Measurements from ENCODE around the gene SLC44A4. TPM values are rescaled to one million over a fixed set of nuclear protein-coding genes. Genes with fewer than 3 reads are reported as not detected.

The SLC44A4 gene
- total RNA-seq, 1 donor from 2014 or later, result 0.52 TPM

DNA sequence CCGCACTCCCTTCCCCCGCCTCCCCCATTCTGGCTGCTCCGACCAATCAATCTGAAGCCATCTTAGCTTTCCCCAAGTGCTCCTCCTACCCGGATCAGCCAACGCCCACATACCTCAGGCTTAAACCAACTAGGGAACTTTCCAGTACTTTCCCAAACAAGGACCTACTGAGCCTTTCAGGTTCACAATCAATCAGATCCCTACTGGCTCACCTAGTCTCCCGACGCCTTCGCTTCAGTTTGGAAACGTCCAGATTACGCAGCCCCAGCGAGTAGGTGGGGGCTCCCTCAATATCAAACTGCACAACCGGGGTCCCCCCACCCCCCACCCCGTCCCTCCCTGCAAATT is 64.1 kb downstream of the SLC44A4 start:
- Histone ChIP-seq H3K27me3 (ENCODE audit: control insufficient read depth in 3 of 3, insufficient read depth in 3 of 3, low read length in 3 of 3) (no peaks in the 10 kb centered on the region), H3K9me3 (ENCODE audit: control insufficient read depth in 3 of 3, low read length in 3 of 3) (no peaks in the 10 kb centered on the region), H3K36me3 (ENCODE audit: control insufficient read depth in 3 of 3, insufficient read depth in 3 of 3, low read length in 3 of 3) (peaks cover 0 to 6% (median 0%) of the 10 kb centered on the region in 3 donors), H3K4me3 (ENCODE audit: low read length in 3 of 3) (peak overlapping the region; percentile 74 to 91 (median 85)), H3K27ac (ENCODE audit: low read depth, low read length) (peak overlapping the region; percentile 98), H3K4me1 (ENCODE audit: control insufficient read depth in 3 of 3, insufficient read depth in 3 of 3, low read length in 3 of 3) (peaks cover 16 to 23% (median 16%) of the 10 kb centered on the region in 3 donors), H3K9ac (ENCODE audit: low read depth in 1 of 3, low read length in 3 of 3) (peak overlapping the region; percentile 74 to 94 (median 90))

GRCh38 chr6:31813465-31813849 is 65.3 kb downstream of the SLC44A4 start:
- Histone ChIP-seq H3K27ac (ENCODE audit: low read depth, low read length) (peak overlapping the region; percentile 90), H3K4me3 (ENCODE audit: low read length in 3 of 3) (peak overlapping the region; percentile 0 to 61 (median 47)), H3K9me3 (ENCODE audit: control insufficient read depth in 3 of 3, low read length in 3 of 3) (no peaks in the 10 kb centered on the region), H3K36me3 (ENCODE audit: control insufficient read depth in 3 of 3, insufficient read depth in 3 of 3, low read length in 3 of 3) (peaks cover 0 to 6% (median 0%) of the 10 kb centered on the region in 3 donors), H3K27me3 (ENCODE audit: control insufficient read depth in 3 of 3, insufficient read depth in 3 of 3, low read length in 3 of 3) (no peaks in the 10 kb centered on the region), H3K9ac (ENCODE audit: low read depth in 1 of 3, low read length in 3 of 3) (peak overlapping the region; percentile 81 to 87 (median 84)), H3K4me1 (ENCODE audit: control insufficient read depth in 3 of 3, insufficient read depth in 3 of 3, low read length in 3 of 3) (peaks cover 8 to 16% (median 10%) of the 10 kb centered on the region in 3 donors)

Small RNA genes lying within 50 kb of the gene (small RNA-seq; reads per million reads assigned to genes)
- 131 reads per million, percentile 96 among the genes with 10 or more reads in this experiment for gene SNORD48
- gene SNORD52, result not detected

Other genes with a start within 250 kb of the SLC44A4 start
- 118 TPM for gene BAG6, start 226.3 kb downstream of the SLC44A4 start, total RNA-seq
- 1.0 TPM for gene APOM, start 223.1 kb downstream of the SLC44A4 start, total RNA-seq
- gene C6orf47, start 218.2 kb downstream of the SLC44A4 start, total RNA-seq, result 18.3 TPM
- 16.2 TPM for gene GPANK1, start 214.0 kb downstream of the SLC44A4 start, total RNA-seq
- gene CSNK2B, start 212.9 kb downstream of the SLC44A4 start, total RNA-seq, result 68.4 TPM
- gene LY6G5B, start 209.0 kb downstream of the SLC44A4 start, total RNA-seq, result 2.6 TPM
- not detected for gene LY6G5C, start 197.9 kb downstream of the SLC44A4 start, total RNA-seq
- 50.1 TPM for gene ABHD16A, start 175.7 kb downstream of the SLC44A4 start, total RNA-seq
- not detected for gene LY6G6F, start 172.1 kb downstream of the SLC44A4 start, total RNA-seq
- gene LY6G6D, start 163.6 kb downstream of the SLC44A4 start, total RNA-seq, result not detected
- not detected for gene LY6G6C, start 157.3 kb downstream of the SLC44A4 start, total RNA-seq
- gene MPIG6B, start 155.6 kb downstream of the SLC44A4 start, total RNA-seq, result 0.52 TPM
- 73.1 TPM for gene DDAH2, start 149.7 kb downstream of the SLC44A4 start, total RNA-seq
- gene CLIC1, start 142.5 kb downstream of the SLC44A4 start, total RNA-seq, result 152 TPM
- 3.1 TPM for gene MSH5, start 139.0 kb downstream of the SLC44A4 start, total RNA-seq
- 1.0 TPM for gene SAPCD1, start 116.3 kb downstream of the SLC44A4 start, total RNA-seq
- 1.0 TPM for gene VWA7, start 101.7 kb downstream of the SLC44A4 start, total RNA-seq
- gene VARS1, start 83.2 kb downstream of the SLC44A4 start, total RNA-seq, result 42.3 TPM
- 45.9 TPM for gene LSM2, start 72.0 kb downstream of the SLC44A4 start, total RNA-seq
- 5.2 TPM for gene HSPA1L, start 63.7 kb downstream of the SLC44A4 start, total RNA-seq
- gene HSPA1A, start 63.5 kb downstream of the SLC44A4 start, total RNA-seq, result 133 TPM
- 117 TPM for gene HSPA1B, start 51.3 kb downstream of the SLC44A4 start, total RNA-seq
- 23.0 TPM for gene NEU1, start 16.2 kb downstream of the SLC44A4 start, total RNA-seq
- gene EHMT2, start 18.7 kb upstream of the SLC44A4 start, total RNA-seq, result 24.0 TPM
- gene ZBTB12, start 23.1 kb upstream of the SLC44A4 start, total RNA-seq, result 6.3 TPM
- 8.4 TPM for gene C2, start 48.7 kb upstream of the SLC44A4 start, total RNA-seq
- gene CFB, start 67.1 kb upstream of the SLC44A4 start, total RNA-seq, result 3.7 TPM
- gene NELFE, start 80.0 kb upstream of the SLC44A4 start, total RNA-seq, result 61.6 TPM
- 25.1 TPM for gene SKIC2, start 80.2 kb upstream of the SLC44A4 start, total RNA-seq
- 4.7 TPM for gene DXO, start 93.1 kb upstream of the SLC44A4 start, total RNA-seq
- 14.1 TPM for gene C4A, start 103.1 kb upstream of the SLC44A4 start, total RNA-seq
- 18.3 TPM for gene C4B, start 135.8 kb upstream of the SLC44A4 start, total RNA-seq
- gene CYP21A2, start 159.4 kb upstream of the SLC44A4 start, total RNA-seq, result not detected
- gene TNXB, start 230.3 kb upstream of the SLC44A4 start, total RNA-seq, result 130 TPM
- gene ATF6B, start 249.2 kb upstream of the SLC44A4 start, total RNA-seq, result 14.1 TPM